ENCODE measurements around the gene KLB.

DNA sequence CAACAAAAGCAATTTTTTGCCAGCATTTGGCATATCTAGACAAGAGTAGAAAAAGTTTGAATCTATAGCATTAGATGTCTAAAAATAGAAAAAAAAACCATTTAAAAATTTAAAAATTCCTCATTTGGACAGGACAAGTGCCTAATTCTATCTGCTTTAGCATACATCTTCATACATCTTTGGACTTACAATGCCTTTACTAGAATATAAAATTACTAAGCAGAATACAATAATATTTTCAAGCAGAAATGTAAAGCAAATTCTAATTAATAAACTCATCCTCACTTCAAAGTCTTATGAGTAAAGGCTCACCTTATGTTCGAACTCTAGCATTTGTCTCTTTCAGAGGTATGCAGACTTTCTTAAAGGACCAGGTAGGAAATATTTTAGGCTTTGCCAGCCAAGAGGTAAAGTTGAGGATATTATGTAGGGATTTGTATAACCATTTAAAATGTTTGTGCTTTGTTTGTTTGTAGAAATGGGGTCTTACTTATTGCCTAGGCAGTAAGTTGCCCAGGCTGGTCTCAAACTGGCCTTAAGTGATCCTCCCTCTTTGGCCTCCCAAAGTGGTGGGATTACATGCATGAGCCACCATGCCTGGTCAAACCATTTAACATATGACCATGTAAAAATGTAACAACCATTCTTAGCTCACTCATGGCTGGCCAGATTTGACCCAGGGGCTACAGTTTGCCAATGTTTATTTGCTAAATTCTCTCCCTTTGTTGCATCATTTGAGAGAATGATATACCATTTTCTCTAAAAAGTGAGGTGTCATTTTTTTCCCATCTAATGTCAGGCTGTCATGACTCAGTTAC, 91.4 kb downstream of the KLB start:
- TF ChIP-seq, protein P1, sequence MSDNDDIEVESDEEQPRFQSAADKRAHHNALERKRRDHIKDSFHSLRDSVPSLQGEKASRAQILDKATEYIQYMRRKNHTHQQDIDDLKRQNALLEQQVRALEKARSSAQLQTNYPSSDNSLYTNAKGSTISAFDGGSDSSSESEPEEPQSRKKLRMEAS (IDR thresholded peaks at IDR 0.05) = no peak
- TF ChIP-seq, protein P2, sequence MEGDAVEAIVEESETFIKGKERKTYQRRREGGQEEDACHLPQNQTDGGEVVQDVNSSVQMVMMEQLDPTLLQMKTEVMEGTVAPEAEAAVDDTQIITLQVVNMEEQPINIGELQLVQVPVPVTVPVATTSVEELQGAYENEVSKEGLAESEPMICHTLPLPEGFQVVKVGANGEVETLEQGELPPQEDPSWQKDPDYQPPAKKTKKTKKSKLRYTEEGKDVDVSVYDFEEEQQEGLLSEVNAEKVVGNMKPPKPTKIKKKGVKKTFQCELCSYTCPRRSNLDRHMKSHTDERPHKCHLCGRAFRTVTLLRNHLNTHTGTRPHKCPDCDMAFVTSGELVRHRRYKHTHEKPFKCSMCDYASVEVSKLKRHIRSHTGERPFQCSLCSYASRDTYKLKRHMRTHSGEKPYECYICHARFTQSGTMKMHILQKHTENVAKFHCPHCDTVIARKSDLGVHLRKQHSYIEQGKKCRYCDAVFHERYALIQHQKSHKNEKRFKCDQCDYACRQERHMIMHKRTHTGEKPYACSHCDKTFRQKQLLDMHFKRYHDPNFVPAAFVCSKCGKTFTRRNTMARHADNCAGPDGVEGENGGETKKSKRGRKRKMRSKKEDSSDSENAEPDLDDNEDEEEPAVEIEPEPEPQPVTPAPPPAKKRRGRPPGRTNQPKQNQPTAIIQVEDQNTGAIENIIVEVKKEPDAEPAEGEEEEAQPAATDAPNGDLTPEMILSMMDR (IDR thresholded peaks at IDR 0.05; ENCODE audit: low read depth, low read length, missing input control) = no peak
